Psoas muscle (tissue), 8 donors: Measurements from ENCODE around the gene GPX1. TPM values are rescaled to one million over a fixed set of nuclear protein-coding genes. Genes with fewer than 3 reads are reported as not detected.
"Not testable (repeated sequence)": the region's sequence is repeated elsewhere in the genome, so short reads cannot be mapped to it uniquely, and the experiment has no call there.

Experiments used
- ATAC-seq, 4 donors: fragments of 200-7000 bp; cut with Tn5 transposase; one replicate each; pipeline ENCODE4 v1.9.1; 2020; ENCODE audit warnings: moderate library complexity in 3 of 4, mild to moderate bottlenecking in 2 of 4
- DNase-seq, 2 donors: peaks; one replicate each; pipeline ENCODE4 v3.0.0-alpha.2; 2020
- H3K27ac ChIP-seq: fragments of 200-600 bp; one replicate; pipeline ENCODE4 v1.8.0; 2022
- H3K27me3 ChIP-seq, 3 donors: fragments of 200-600 bp in 1 of 3; one replicate each; pipeline versions ENCODE4 v1.6.1 to v1.8.0; 2013 to 2022; ENCODE audit warnings: low read length in 2 of 3, mild to moderate bottlenecking in 2 of 3, moderate library complexity in 1 of 3; ENCODE audit not compliant: insufficient read depth in 3 of 3
- H3K36me3 ChIP-seq, 2 donors: fragments of 200-600 bp in 1 of 2; one replicate each; pipeline versions ENCODE4 v1.6.1 to v1.8.0; 2013 to 2022; ENCODE audit warnings: low read depth in 1 of 2, mild to moderate bottlenecking in 1 of 2, moderate library complexity in 1 of 2; ENCODE audit not compliant: insufficient read depth in 1 of 2
- H3K4me1 ChIP-seq: fragments of 200-600 bp; one replicate; pipeline ENCODE4 v1.8.0; 2022
- H3K4me3 ChIP-seq: fragments of 200-600 bp; one replicate; pipeline ENCODE4 v1.8.0; 2022; ENCODE audit warnings: mild to moderate bottlenecking
- H3K9me3 ChIP-seq: fragments of 200-600 bp; one replicate; pipeline ENCODE4 v1.8.0; 2022
- WGBS, 3 donors: extraction: QIAGEN DNeasy Blood & Tissue Kit; methylation state at CpG; one replicate each; pipeline versions ENCODE4 v1.1.6 to v1.1.7; 2013; 5-methylcytosine and 5-hydroxymethylcytosine counted together
- intact Hi-C, 2 donors: fragments of 100-400 bp; cut with DNase I; formaldehyde crosslinking; loops; one replicate each; pipeline versions ENCODE4 v1.11.0 to v1.14.2; 2022
- polyA plus RNA-seq, 3 donors: library from polyadenylated mRNA; stranded (reverse); fragments of 200-250 nt; gene quantifications; one replicate each; pipeline ENCODE4 v1.2.3, GENCODE V29; 2013
- total RNA-seq, 4 donors: library from RNA; stranded (reverse); fragmentation: NEBNext Ultra II Directional in 2 of 4; extraction: Animal tissue kit (Norgen Biotek cat#: 25700) in 2 of 4; gene quantifications; one replicate each; pipeline versions ENCODE4 v1.2.1 to v1.2.4, GENCODE V29; 2021 to 2023
- TF ChIP-seq, protein P1 (sequence below): fragments of 200-600 bp; IDR thresholded peaks from one replicate; pipeline ENCODE4 v1.8.0; 2022; ENCODE audit warnings: antibody characterized with exemption
- donor health status: healthy with polysubstance abuse.
- donor health status: DM: no; HTN: no; CAD: no; lungs with moderate emphysema.
- donor health status: Bipolar disorder and iron deficiency.
- donor health status: healthy.
- donor health status: DM: yes; HTN: yes; CAD: no.
- donor health status: DM: no; HTN: no; CAD: no.
- donor health status: DM: no; HTN: no; CAD: no.
- donor health status: DM: yes; HTN: yes; CAD: no.

Gene GPX1
- total and polyA plus RNA-seq, 7 donors: 100 to 251 (median 129) TPM

DNA sequence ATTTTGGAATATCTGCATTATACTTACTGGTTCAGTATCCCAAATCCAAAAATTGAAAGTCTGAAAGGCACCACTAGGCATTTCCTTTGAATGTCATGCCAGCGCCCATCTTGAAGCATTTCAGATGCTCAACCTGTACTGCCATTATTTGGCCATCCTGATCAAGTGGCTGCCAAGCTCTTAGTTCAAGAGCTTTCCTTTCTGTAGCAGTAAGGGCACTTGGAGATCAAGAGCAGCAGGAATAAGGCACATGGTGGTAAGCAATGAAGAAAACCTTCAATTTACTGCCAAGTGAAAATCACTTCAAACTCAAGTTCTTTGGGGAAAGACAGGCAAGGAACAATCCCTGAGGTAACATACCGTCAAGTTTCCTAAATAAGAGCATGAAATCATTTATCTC is 43.6 kb upstream of the GPX1 start:
- DNase-seq (no peak), ATAC-seq (no peak)
- H3K4me3 ChIP-seq: no peak overlapping the region
- H3K36me3 ChIP-seq: peaks cover 0 to 9% of the 10 kb centered on the region in 2 donors
- H3K4me1 ChIP-seq: peaks cover 72% of the 10 kb centered on the region
- WGBS, 3 donors: 80 to 86% (median 83%) methylated on average over 2 of the region's 2 CpGs
- H3K27ac ChIP-seq: no peak overlapping the region
- H3K9me3 ChIP-seq: no peaks in the 10 kb centered on the region
- TF ChIP-seq, protein P1, sequence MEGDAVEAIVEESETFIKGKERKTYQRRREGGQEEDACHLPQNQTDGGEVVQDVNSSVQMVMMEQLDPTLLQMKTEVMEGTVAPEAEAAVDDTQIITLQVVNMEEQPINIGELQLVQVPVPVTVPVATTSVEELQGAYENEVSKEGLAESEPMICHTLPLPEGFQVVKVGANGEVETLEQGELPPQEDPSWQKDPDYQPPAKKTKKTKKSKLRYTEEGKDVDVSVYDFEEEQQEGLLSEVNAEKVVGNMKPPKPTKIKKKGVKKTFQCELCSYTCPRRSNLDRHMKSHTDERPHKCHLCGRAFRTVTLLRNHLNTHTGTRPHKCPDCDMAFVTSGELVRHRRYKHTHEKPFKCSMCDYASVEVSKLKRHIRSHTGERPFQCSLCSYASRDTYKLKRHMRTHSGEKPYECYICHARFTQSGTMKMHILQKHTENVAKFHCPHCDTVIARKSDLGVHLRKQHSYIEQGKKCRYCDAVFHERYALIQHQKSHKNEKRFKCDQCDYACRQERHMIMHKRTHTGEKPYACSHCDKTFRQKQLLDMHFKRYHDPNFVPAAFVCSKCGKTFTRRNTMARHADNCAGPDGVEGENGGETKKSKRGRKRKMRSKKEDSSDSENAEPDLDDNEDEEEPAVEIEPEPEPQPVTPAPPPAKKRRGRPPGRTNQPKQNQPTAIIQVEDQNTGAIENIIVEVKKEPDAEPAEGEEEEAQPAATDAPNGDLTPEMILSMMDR: no peak
- no peaks in the 10 kb centered on the region for H3K27me3 ChIP-seq
- intact Hi-C loops: no loop called here

DNA sequence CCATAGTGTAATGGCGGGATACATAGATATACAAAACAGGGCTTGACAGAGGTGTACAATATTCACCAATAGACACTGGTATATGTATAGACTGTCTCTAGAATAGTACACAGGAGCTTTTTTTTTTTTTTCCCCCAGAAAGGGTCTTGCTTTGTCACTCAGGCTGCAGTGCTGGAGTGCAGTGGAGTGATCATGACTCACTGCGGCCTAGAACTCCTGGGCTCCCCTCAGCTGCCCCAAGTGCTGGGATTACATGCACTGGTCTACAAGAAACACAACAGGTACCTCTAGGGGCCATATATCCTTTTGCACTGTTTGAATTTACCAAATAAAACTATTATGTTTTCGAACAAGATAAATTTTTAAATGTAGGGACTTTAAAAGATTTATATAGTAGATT is 41.3 kb upstream of the GPX1 start:
- peaks cover 2 to 20% of the 10 kb centered on the region in 2 donors for H3K36me3 ChIP-seq
- H3K4me1 ChIP-seq: peaks cover 51% of the 10 kb centered on the region
- WGBS, 3 donors: 96 to 97% (median 96%) methylated on average over 3 of the region's 3 CpGs

DNA sequence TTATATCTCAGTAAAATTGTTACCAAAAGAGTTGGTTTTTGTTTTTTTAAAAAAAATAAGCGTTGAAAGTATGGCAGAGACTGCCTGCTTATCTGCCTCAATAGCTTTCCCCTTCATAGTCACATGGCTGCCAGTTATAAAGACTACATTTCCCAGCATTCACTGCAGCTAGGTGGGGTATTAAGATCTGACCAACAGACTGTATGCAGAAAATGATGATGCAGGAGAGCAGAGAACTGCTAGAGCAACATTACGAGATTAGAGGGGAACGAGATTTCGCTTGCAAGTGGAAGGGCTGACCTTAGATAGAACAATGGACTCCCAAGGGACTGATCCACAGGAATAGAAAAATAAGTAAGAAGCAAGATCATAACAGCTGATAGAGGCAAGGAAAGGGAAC is 39.3 kb upstream of the GPX1 start:
- 31 to 56% (median 45%) methylated on average over 4 of the region's 4 CpGs for WGBS, 3 donors
- H3K4me1 ChIP-seq: peaks cover 60% of the 10 kb centered on the region
- no peak for DNase-seq
- H3K36me3 ChIP-seq: peaks cover 2 to 13% of the 10 kb centered on the region in 2 donors
- no peak overlapping the region for H3K4me3 ChIP-seq
- H3K9me3 ChIP-seq: no peaks in the 10 kb centered on the region
- TF ChIP-seq, protein P1: no peak
- intact Hi-C loops: no loop called here
- ATAC-seq: peak; percentile 58 to 79 (median 71)
- peak overlapping the region; percentile 48 for H3K27ac ChIP-seq
- H3K27me3 ChIP-seq: no peaks in the 10 kb centered on the region

More for the DNA sequence above, 41.3 kb upstream of the GPX1 start:
- no peak overlapping the region for H3K4me3 ChIP-seq
- no peaks in the 10 kb centered on the region for H3K27me3 ChIP-seq
- peak in 1 of 2 donors; percentile 26 for DNase-seq
- intact Hi-C loops: no loop called here
- TF ChIP-seq, protein P1: no peak
- no peak overlapping the region for H3K27ac ChIP-seq
- ATAC-seq: peak in 3 of 4 donors; percentile 30 to 48 (median 33)
- no peaks in the 10 kb centered on the region for H3K9me3 ChIP-seq

DNA sequence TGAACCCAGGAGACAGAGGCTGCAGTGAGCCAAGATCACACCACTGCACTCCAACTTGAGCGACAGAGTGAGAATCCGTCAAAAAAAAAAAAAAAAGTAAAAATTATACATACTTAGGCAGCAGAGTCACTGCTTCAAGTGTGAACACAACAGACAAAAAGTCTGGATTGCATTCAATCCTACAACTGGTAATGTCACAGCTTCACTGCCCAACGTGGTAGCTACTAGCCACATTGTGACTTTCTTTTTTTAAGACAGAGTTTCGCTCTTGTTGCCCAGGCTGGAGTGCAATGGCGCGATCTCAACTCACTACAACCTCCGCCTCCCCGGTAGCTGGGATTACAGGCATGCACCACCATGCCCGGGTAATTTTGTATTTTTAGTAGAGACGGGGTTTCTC is 33.2 kb upstream of the GPX1 start:
- DNase-seq, ATAC-seq, H3K9me3 ChIP-seq, H3K27me3 ChIP-seq, H3K4me3 ChIP-seq, intact Hi-C loops, H3K27ac ChIP-seq: not testable (repeated sequence)
- Histone ChIP-seq H3K4me1 (peaks cover 51% of the 10 kb centered on the region), H3K36me3 (peaks cover 2 to 12% of the 10 kb centered on the region in 2 donors)
- WGBS, 3 donors: 75 to 94% (median 86%) methylated on average over 10 of the region's 10 CpGs

DNA sequence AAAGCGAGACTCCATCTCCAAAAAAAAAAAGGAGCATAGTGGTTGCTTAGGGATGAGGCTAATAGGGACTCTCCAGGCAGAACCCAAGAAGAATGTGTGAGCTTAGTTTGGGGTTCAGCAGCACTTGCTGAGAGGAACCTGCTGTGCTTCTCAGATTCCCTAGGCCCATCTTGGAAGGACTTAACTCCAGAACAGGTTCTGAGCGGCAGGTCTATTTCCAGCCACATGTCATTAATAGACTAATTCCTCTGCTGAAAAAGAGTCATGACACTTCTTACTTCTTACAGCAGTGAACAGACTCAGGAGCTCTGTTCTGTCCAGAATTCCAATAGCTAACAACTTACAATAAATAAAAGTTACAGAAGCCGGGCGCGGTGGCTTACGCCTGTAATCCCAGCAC is 31.1 kb upstream of the GPX1 start:
- TF ChIP-seq, protein P1: no peak
- peaks cover 0 to 5% of the 10 kb centered on the region in 2 donors for H3K36me3 ChIP-seq
- WGBS, 3 donors: 53 to 90% (median 83%) methylated on average over 6 of the region's 6 CpGs
- ATAC-seq: peak; percentile 53 to 83 (median 71)
- no peaks in the 10 kb centered on the region for H3K9me3 ChIP-seq
- no peak overlapping the region for H3K4me3 ChIP-seq
- intact Hi-C loops: no loop called here
- peak overlapping the region; percentile 43 for H3K27ac ChIP-seq
- no peaks in the 10 kb centered on the region for H3K27me3 ChIP-seq
- DNase-seq: no peak
- peaks cover 64% of the 10 kb centered on the region for H3K4me1 ChIP-seq
